ENCODE data around the gene LEP.
"Not testable (repeated sequence)": the region's sequence is repeated elsewhere in the genome, so short reads cannot be mapped to it uniquely, and the experiment has no call there.

Gene LEP

GRCh38 chr7:128211626-128212025 is 29.5 kb upstream of the LEP start:
- DNase-seq: no peak

DNA sequence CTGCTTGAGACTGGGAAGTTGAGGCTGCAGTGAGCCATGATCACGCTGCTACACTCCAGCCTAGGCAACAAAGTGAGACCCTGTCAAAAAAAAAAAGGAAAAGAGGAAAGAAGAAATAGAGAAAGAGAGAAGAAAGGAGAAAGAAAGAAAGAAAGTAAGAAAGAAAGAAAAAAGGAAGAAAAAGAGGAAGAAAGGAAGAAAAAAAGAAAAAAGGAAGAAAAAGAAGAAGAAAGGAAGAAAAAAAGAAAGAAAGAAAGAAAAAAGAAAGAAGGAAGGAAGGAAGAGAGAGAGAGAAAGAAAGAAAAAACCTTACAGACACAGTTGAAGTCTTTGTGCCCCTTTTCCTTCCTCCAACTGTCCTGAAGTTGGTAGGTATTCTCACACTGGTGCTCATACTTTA is 26.6 kb upstream of the LEP start:
- DNase-seq: no peak

GRCh38 chr7:128215281-128215680 is 25.8 kb upstream of the LEP start:
- DNase-seq: no peak

GRCh38 chr7:128215739-128216138 is 25.3 kb upstream of the LEP start:
- no peak for DNase-seq

- peak in 1 of 2 experiments; percentile 11 for DNase-seq
These were observed 23.9 kb upstream of the LEP start for GRCh38 chr7:128217030-128217805.

GRCh38 chr7:128217967-128218652 is 23.0 kb upstream of the LEP start:
- peak in 1 of 2 experiments; percentile 17 for DNase-seq

- DNase-seq: no peak
These were observed 21.4 kb upstream of the LEP start for GRCh38 chr7:128219636-128220035.

DNA sequence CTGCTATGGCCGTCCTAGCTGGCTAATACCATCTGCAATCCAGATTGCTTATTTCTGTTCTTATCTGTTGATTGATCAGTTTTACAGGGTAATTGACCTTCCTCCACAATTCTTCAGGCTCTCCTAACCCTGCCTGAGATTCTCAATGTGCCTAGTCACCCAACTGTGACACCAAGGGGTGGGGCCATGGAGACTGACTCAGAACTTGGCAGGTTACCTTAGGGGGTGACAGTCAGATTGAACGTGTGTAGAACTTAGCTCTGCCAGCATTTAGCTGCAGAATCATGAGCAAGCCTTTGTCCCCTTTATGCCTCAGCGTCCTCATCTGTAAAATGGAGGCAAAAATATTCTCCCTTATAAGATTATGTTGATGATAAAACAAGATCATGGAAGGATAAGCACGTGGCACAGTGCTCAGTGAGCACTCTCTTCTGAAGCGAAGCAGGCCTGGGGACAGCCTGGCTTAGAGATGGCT is 19.1 kb upstream of the LEP start:
- no peak for DNase-seq

- DNase-seq: no peak
These were observed 14.7 kb upstream of the LEP start for GRCh38 chr7:128226132-128226980.

DNA sequence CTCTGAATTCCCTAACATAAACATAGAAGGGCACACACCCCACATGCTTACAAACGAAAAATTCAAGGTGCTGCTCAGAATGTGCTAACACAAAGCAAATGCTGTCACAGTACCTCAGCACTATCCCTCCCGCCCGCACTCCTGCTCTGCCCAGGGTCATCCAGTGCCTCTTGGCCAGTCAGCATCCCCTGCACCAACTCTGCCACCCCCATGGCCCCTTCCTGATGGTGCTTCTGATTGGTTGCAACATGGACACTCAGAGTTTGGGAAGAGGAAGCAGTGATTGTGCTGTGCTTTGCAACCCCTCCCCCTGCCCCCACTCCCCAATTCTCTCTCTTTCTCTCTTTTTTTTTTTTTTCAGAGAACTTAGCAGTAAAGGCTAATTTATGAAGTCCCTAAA is 13.8 kb upstream of the LEP start:
- DNase-seq: no peak

DNA sequence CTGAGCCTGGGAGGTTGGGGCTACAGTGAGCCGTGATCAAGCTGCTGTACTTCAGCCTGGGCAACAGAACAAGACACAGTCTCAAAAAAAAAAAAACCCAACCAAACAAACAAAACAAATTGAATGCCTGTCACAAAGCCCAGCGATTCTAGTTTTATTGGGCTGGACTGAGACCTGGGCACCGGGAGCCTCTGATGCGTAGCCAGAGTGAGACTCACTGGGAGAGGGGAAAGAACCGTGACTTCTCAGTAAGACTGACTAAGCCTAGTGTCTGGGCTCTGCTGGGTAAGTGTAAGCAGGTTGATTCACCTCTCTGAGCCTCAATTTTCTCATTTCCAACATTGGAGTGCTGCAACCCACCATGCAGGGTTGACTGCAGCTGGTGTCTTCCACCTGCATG is 10.1 kb upstream of the LEP start:
- no peak for DNase-seq

DNA sequence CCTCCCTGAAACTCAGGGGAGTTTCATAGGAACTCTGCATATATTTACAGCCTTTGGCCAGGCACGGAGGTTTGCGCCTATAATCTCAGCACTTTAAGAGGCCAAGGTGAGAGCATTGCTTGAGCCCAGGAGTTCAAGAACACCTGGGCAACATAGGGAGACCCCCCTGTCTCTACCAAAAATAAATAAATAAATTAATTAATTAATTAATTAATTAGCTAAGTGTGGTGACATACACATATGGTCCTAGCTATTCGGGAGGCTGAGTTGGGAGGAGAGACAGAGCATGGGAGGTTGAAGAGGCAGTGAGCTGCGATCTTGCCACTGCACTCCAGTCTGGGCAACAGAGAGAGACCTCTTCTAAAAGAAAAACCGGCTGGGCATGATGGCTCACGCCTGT is 9.4 kb upstream of the LEP start:
- no peak for DNase-seq

DNA sequence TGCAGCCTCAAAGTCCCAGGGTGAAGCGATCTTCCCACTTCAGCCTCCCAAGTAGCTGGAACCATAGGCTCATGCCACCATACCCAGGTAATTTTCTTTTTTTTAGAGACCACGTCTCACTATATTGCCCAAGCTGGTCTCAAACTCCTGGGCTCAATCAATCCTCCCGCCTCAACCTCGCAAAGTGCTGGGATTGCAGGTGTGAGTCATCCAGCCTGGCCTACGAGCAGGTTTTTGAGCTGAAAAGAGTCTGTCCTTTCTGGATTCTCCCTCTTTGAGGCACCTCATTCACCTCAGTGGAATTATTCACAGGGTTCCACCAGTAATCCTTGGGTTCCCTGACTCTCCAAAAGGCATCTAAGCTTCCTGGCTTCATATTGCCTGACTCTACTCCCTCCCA is 7.6 kb upstream of the LEP start:
- DNase-seq: no peak

GRCh38 chr7:128234476-128235026 is 6.5 kb upstream of the LEP start:
- no peak for DNase-seq

DNA sequence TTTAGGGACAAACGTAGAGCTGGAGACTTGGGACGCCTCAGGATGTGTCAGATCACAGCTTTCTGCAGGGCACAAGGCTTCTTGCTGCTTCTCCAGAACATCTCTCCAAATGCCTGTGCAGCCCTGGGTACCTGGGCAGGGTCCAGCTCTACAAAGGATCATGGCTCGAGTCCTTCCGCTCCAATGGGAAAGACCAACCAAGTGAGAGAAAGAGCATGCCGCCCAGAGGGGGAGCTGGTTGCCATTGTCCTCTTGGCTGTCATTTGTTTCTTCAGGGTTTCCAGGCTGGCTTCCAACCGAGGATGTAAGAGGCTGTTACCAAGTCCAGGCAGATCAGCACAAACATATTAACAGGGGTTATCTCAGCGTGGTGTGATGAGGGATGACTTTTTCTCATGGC is 5.6 kb upstream of the LEP start:
- no peak for DNase-seq

GRCh38 chr7:128236924-128237586 is 4.0 kb upstream of the LEP start:
- peak; percentile 22 to 33 for DNase-seq

- not testable (repeated sequence) for DNase-seq
These were observed 1.9 kb upstream of the LEP start for GRCh38 chr7:128239146-128239545.

DNA sequence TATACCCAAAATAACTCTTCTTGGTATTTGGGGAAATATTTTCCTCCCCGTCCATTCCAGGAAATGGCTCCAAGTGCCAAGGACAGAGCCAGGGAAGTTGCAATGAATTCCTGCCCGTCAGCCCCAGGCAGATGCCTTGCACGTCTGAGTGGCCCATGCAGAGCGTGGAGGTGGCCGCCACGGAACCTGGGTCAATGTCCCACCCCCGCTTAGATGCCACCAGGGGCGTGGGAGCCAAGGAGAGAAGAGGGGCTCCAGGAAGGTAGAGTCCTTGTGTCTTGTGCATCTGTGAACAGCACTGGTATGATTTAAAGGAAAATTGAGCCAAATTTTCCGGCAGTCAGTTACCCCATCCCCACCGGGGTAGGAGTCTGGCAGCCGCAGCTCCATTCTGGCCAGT is 1.6 kb downstream of the LEP start:
- no peak for DNase-seq

GRCh38 chr7:128243273-128243672 is 2.2 kb downstream of the LEP start:
- DNase-seq: no peak

DNA sequence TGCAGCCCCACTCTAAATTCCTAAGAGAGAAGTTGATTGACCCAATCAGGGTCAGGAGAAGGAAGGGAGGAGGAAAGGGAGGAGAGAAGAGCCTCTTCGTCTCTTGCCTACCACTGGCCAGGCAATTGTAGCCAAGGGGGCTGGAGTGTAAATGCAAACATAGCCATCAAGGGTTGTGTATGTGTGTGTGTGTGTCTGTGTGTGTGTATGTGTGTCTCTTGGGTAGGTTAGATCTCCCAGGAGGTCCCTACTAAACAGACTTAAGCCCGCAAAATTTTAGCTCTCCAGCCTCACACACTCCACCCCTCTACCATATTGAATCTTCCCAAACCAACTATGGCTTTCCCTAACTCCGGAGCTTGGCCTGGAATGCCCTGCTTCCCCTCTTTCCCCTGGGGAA is 3.8 kb downstream of the LEP start:
- no peak for DNase-seq

DNA sequence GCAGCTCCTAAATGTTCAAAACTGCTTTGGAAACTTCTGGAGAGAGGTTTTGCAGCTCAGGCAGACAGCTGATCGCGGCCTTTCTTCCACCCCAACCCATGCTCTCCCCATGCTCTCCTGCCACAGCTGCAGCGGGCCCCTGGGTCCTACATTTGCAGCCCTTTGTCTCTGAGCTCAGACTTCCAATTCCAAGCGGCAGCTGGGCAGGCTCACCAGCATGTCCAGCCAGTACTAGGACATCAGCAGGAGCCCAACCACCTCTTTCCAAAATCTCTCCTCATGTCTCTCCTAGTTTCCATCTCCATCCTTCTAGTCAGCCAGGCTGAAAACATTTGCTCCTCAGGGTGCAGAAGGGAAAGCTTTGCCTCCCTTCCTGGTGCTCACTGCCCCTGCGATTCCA is 6.0 kb downstream of the LEP start:
- no peak for DNase-seq

- no peak for DNase-seq
These were observed 6.6 kb downstream of the LEP start for GRCh38 chr7:128247640-128248194.

Data from Kasumi-1 (cell line).